Tibial nerve (tissue), 4 donors: ENCODE measurements around the gene SLMAP.

Experiments used
- EP300 ChIP-seq, 2 donors: sonication (generic); formaldehyde crosslinking; IDR thresholded peaks; one replicate each; pipeline ENCODE4 v1.6.1; 2017; ENCODE audit warnings: antibody characterized with exemption in 2 of 2, mild to moderate bottlenecking in 1 of 2
- TF ChIP-seq, protein P1 (sequence below), 5 experiments: fragments of 200-600 bp in 3 of 5; fragments of 450-650 bp in 2 of 5; sonication (generic) in 3 of 5; IDR thresholded peaks; one replicate each; pipeline ENCODE4 v1.5.1; 2016 to 2019; ENCODE audit warnings: antibody characterized with exemption in 5 of 5, mild to moderate bottlenecking in 3 of 5, moderate library complexity in 2 of 5

DNA sequence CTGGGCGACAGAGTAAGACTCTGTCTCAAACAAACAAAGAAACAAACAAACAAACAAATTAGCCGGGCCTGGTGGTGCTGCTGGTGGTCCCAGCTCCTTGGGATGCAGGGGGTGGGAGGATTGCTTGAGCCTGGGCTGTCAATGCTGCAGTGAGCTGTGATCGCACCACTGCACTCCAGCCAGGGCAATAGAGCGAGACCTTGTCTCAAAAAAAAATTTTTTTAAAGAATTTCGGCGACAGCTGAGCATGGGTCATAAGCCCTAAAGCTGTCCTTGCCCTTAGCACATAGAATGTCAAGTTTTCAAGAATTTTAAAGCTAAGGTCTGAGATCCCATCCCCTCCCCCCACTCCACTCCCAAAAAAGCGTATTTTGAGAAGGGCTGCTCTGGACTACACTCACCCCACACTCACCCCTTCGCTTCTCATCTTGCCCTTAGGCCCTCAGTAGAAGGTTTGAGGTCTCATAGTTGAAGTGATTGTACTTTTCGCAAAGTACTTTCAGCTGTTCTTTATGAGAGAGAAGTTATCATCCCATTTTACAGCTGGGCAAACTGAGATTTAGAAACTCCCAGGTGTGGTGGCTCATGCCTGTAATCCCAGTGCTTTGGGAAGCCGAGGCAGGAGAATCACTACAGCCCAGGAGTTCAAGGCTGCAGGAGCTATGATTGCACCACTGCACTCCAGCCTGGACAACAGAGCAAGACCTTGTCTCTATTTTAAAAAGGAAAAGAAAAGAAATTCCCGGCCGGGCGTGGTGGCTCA lies 217.8 kb downstream of the SLMAP start:
- TF ChIP-seq, protein P1, sequence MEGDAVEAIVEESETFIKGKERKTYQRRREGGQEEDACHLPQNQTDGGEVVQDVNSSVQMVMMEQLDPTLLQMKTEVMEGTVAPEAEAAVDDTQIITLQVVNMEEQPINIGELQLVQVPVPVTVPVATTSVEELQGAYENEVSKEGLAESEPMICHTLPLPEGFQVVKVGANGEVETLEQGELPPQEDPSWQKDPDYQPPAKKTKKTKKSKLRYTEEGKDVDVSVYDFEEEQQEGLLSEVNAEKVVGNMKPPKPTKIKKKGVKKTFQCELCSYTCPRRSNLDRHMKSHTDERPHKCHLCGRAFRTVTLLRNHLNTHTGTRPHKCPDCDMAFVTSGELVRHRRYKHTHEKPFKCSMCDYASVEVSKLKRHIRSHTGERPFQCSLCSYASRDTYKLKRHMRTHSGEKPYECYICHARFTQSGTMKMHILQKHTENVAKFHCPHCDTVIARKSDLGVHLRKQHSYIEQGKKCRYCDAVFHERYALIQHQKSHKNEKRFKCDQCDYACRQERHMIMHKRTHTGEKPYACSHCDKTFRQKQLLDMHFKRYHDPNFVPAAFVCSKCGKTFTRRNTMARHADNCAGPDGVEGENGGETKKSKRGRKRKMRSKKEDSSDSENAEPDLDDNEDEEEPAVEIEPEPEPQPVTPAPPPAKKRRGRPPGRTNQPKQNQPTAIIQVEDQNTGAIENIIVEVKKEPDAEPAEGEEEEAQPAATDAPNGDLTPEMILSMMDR (IDR thresholded peaks at IDR 0.05) = no peak
- TF ChIP-seq EP300 (IDR thresholded peaks at IDR 0.05) = no peak
